HL-60 (cell line): ENCODE data around the gene SHB.

ENCODE experiments used
- REST ChIP-seq: IDR thresholded peaks from 2 replicates; pipeline ENCODE4 v1.6.1; 2012; ENCODE audit warnings: low read depth; ENCODE audit not compliant: insufficient replicate concordance
- TF ChIP-seq, protein P1 (sequence below): IDR thresholded peaks from one replicate; pipeline ENCODE4 v1.5.1; 2011; ENCODE audit warnings: low read length, control low read depth, inconsistent platforms; ENCODE audit not compliant: insufficient read depth

DNA sequence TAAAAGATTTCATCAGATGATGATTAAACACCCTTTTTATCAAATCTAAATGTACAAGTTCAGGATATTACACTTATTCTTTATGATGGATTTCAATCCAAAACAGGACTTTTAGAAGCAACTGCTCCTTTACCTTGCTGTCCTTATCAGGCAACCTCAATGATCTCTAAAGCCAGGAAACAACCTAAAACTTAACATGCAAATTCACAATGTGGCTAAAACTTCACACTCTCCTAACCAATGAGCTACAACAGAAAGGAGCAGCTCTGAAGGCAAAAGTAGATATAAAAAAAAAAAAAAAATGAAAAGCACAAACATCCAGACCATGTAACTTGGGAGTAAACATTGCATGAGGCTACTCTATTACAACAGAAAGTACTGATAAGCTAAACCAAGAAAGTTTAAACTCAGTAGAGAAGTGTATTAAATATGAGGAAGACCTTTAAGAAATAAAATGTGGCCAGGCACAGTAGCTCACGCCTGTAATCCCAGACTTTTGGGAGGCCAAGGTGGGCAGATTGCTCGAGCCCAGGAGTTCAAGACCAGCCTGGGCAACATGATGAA is 188.0 kb downstream of the SHB start:
- TF ChIP-seq, protein P1, sequence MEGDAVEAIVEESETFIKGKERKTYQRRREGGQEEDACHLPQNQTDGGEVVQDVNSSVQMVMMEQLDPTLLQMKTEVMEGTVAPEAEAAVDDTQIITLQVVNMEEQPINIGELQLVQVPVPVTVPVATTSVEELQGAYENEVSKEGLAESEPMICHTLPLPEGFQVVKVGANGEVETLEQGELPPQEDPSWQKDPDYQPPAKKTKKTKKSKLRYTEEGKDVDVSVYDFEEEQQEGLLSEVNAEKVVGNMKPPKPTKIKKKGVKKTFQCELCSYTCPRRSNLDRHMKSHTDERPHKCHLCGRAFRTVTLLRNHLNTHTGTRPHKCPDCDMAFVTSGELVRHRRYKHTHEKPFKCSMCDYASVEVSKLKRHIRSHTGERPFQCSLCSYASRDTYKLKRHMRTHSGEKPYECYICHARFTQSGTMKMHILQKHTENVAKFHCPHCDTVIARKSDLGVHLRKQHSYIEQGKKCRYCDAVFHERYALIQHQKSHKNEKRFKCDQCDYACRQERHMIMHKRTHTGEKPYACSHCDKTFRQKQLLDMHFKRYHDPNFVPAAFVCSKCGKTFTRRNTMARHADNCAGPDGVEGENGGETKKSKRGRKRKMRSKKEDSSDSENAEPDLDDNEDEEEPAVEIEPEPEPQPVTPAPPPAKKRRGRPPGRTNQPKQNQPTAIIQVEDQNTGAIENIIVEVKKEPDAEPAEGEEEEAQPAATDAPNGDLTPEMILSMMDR, result no peak
- TF ChIP-seq REST, result no peak
